SK-N-SH treated with all-trans-retinoic acid at 6 μM for 48 hours (cell line): ENCODE data around the gene MYO7A.

Experiments used
- ARNTL ChIP-seq: fragments of 450-650 bp; formaldehyde crosslinking; IDR thresholded peaks from 2 replicates; pipeline ENCODE4 v1.5.0; 2020; ENCODE audit warnings: low read depth, mild to moderate bottlenecking, moderate library complexity, borderline replicate concordance
- ESRRG ChIP-seq: fragments of 250-450 bp; sonication (Bioruptor Pico); IDR thresholded peaks from 2 replicates; pipeline ENCODE4 v1.6.1; 2021; ENCODE audit warnings: mild to moderate bottlenecking
- GLIS3 ChIP-seq: fragments of 250-450 bp; sonication (Bioruptor Pico); IDR thresholded peaks from 2 replicates; pipeline ENCODE4 v1.5.0; 2020; ENCODE audit warnings: mild to moderate bottlenecking, moderate library complexity
- OSR1 ChIP-seq: fragments of 250-450 bp; sonication (Bioruptor Pico); IDR thresholded peaks from 2 replicates; pipeline ENCODE4 v1.8.0; 2022; ENCODE audit warnings: moderate library complexity, mild to moderate bottlenecking, inconsistent platforms
- TCF4 ChIP-seq: fragments of 250-450 bp; sonication (Bioruptor Pico); IDR thresholded peaks from 2 replicates; pipeline ENCODE4 v1.8.0; 2021; ENCODE audit warnings: mild to moderate bottlenecking, moderate library complexity, borderline replicate concordance
- TOX ChIP-seq: fragments of 250-450 bp; sonication (Bioruptor Pico); IDR thresholded peaks from 2 replicates; pipeline ENCODE4 v1.8.0; 2021; ENCODE audit warnings: mild to moderate bottlenecking, moderate library complexity, borderline replicate concordance
- ZFP3 ChIP-seq: fragments of 250-450 bp; sonication (Bioruptor Pico); IDR thresholded peaks from 2 replicates; pipeline ENCODE4 v1.5.0; 2020; ENCODE audit warnings: mild to moderate bottlenecking, moderate library complexity
- ZFP30 ChIP-seq: fragments of 450-650 bp; formaldehyde crosslinking; IDR thresholded peaks from 2 replicates; pipeline ENCODE4 v1.5.0; 2022; ENCODE audit warnings: mild to moderate bottlenecking, moderate library complexity

DNA sequence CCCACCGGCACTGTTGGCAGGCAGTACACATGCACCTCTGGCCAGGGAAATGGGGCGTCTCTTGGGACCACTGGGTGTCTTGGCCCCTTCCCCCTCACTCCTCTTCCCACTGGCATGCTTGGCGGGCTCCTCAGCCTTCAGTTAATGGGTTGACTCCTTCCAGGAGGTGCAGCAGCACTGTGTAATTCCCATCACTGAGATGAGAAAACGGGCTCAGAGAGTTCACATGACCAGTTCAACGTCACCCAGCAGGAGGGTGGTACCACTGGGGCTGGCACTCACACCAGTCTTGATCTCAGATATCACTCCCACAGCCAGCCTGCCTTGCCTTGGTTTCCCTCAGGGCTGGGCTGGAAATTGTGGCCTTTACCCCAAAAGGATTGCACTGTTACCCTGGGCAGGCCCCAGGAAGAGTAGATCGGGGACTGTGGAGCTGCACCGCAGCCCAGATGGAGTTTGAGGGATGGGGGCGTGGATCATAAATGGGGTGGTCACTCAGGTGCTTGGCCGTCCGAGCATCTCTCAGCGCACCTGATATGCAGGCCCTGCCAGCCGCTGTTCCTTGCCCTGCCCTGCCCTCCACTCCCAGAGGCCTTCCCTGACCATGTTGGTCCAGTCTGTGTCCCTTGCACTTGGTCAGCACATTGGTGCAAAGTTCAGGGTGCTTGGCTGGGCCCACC is 44.3 kb upstream of the MYO7A start:
- TF ChIP-seq GLIS3, result no peak
- TF ChIP-seq ZFP30, result no peak
- TF ChIP-seq ARNTL, result no peak
- no peak for TF ChIP-seq ESRRG (CRISPR knock-in tag)
- TF ChIP-seq ZFP3 (CRISPR knock-in tag), result no peak
- no peak for TF ChIP-seq OSR1 (CRISPR knock-in tag)
- no peak for TF ChIP-seq TCF4 (CRISPR knock-in tag)
- no peak for TF ChIP-seq TOX
